GM12892 (cell line): ENCODE data around the gene DDX60.
"Not testable (repeated sequence)": the region's sequence is repeated elsewhere in the genome, so short reads cannot be mapped to it uniquely, and the experiment has no call there.

Source experiments
- DNase-seq: peaks from one replicate; pipeline ENCODE4 v3.0.0; 2011; ENCODE audit not compliant: insufficient read length
- FAIRE-seq: peaks from 2 replicates; lab custom pipeline; 2011; peaks lifted over from hg19 to GRCh38; lab: Jason Lieb, UNC
- POLR2A ChIP-seq: IDR thresholded peaks from 2 replicates; pipeline ENCODE4 v1.6.1; 2011; ENCODE audit warnings: low read depth, low read length, control low read depth
- POLR2AphosphoS5 ChIP-seq: IDR thresholded peaks from 2 replicates; pipeline ENCODE4 v1.6.1; 2011; ENCODE audit warnings: low read depth, low read length, control low read depth
- TAF1 ChIP-seq: IDR thresholded peaks from 2 replicates; pipeline ENCODE4 v1.6.1; 2011; ENCODE audit warnings: low read depth, mild to moderate bottlenecking, control low read depth, low read length, borderline replicate concordance

The DDX60 gene

DNA sequence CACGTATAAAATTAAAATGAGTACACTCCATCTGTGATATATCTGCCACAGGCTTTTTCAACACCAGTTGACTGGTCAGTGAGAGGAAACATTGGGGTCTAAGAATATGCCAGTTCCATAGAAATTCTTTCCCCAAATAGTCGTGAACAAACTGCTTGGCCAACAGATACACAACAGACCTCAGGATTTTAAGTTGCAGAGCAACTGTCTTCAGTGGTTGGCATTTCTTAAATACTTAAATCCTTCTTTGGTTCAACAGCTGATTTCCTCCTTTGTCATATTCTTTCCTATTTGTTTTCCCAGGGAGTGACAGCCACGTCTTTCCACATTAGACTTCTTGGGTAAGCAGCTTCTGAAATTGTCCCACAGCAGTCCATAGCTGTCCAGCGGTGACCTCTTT is 7.0 kb upstream of the DDX60 start:
- FAIRE-seq: no peak
- no peak for DNase-seq
- TF ChIP-seq POLR2AphosphoS5: no peak
- no peak for TF ChIP-seq POLR2A
- TF ChIP-seq TAF1: no peak

- FAIRE-seq (no peak), DNase-seq (no peak)
- TF ChIP-seq POLR2A: no peak
- TF ChIP-seq TAF1: no peak
- TF ChIP-seq POLR2AphosphoS5: no peak
Measured at GRCh38 chr4:168321006-168321405, 2.5 kb upstream of the DDX60 start.

DNA sequence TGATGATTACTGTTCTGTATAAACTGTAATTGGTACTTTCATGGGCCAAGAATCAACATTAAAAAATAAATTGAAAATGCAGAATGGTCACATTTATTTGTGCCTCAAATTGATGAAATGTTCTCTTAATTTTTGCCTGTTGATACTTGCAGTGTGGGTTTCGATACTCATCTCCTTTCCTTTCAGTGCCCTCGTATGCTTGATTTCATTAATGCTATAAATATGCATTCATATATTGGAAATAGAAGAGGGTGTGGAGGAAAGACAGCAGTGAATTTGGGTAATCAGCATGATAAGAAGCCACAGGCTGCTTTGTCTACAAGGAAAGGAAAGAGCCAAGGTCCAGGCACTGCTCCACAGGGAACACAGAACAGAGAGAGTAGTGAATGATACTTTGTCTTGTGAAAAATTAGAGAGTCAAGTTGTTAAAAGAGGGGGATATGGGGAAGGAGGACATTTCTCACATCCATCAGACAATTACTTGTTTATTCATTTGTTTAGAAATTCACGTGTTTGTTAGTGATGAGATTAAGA is 1.0 kb upstream of the DDX60 start:
- no peak for TF ChIP-seq POLR2A
- TF ChIP-seq TAF1: no peak
- TF ChIP-seq POLR2AphosphoS5: no peak

DNA sequence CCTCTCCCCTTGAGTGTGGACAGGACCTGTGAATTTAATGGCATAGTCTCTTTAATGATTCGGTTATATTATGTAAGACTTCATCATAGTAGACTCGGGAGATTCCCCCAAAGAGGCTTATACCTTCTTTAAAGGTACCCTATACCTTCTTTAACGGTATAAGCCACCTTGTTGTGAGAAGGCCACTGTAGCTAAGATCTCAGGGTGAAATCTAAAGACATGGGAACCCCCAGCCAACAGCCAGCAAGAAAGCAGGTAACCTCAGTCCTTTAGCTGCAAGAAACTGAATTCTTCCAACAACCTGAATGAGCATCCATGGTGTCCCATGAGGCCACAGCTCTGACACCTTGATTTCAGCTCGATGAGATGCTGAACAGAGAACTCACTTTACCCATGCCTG is 931 bp downstream of the DDX60 start:
- peak; percentile 79 for FAIRE-seq
- no peak for DNase-seq
- TF ChIP-seq TAF1: no peak
- no peak for TF ChIP-seq POLR2A
- 0 out of 2 replicates have a peak, but pooled peaks have one; percentile 13 for TF ChIP-seq POLR2AphosphoS5

More for the DNA sequence above, 1.0 kb upstream of the DDX60 start:
- FAIRE-seq: no peak
- no peak for DNase-seq

GRCh38 chr4:168309781-168310180 is 8.8 kb downstream of the DDX60 start:
- no peak for FAIRE-seq
- TF ChIP-seq POLR2A (no peak), POLR2AphosphoS5 (no peak), TAF1 (no peak)
- DNase-seq: no peak

DNA sequence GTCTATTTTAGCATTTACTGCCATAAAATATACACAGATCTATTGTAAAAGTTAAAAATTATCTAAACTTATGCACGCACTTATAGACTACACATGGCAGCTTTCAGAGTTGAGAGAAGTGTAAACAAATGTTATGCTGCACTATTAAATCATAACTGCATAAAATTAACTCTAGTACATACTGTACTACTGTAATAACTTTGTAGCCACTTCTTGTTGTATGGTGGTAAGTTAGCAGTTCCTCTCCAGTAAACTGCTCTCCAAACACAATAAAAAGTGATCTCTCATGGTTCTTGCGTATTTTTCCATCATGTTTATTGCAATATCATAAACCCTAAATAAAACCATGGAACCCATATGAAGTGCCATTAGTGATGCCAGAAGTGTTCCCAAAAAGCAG is 9.6 kb downstream of the DDX60 start:
- TF ChIP-seq TAF1: no peak
- no peak for TF ChIP-seq POLR2AphosphoS5
- no peak for TF ChIP-seq POLR2A
- DNase-seq (no peak), FAIRE-seq (no peak)

DNA sequence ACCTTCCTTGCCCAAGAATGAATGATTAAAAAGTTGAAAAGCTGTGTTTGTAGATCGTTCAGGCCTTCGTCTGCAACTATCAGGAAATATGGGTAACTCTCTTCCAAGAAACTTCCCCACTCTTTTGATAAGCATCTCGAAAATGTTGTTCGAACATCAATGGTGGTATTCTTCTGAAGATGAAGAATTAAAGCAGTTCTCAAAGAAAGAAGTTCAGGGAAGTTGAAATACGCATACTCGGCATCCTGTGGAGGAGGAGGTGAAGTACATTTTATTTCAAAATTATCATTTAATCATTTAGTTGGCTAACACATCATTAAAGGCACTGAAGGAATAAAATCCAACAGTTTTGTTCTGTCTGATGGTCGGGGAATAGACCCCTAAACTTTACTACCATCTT is 12.1 kb downstream of the DDX60 start:
- TF ChIP-seq POLR2AphosphoS5 (no peak), TAF1 (no peak)
- DNase-seq: no peak
- no peak for FAIRE-seq

DNA sequence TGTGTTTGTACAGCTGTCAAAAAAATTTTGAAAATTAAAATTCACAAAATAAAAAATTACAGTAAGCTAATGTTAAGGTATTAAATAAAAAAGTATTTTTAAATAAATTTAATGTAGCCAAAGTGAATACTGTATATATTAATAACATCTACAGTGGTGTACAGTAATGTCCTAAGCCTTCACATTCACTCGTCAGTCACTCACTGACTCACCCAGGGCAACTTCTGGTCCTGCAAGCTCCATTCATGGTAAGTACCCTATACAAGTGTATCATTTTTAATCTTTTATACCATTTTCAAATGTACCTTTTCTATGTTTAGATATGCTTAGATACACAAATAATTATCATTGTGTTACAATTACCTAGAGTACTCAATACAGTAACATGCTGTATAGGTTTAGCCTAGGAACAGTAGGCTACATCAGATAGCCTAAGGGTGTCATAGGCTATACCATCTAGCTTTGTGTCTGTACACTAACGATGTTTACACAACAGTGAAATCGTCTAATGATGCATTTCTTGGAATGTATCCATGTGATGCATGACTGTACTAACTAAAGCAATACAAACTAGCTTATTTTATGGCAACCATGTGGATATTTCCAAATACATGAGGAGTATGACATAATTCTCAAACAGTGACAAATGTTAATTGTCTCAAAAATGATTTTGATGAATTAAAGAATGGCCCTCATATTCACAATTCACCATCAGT is 13.7 kb downstream of the DDX60 start:
- FAIRE-seq (peak; percentile 14), DNase-seq (no peak)
- TF ChIP-seq TAF1 (no peak), POLR2A (no peak), POLR2AphosphoS5 (no peak)

DNA sequence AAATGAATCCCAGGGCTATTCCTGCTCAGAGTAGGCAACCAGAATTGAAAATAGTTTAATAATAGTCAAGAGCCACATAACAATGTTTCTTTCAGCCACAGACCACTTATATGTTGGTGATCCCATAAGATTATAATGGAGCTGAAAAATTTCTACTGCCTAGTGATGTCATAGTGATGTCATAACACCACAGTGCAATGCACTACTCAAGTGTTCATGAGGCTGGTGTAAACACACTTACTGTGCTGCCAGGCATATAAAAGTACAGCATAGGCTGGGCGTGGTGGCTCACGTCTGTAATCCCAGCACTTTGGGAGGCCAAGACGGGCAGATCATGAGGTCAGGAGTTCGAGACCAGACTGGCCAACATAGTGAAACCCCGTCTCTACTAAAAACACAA is 15.1 kb downstream of the DDX60 start:
- not testable (repeated sequence) for FAIRE-seq, DNase-seq

- TF ChIP-seq TAF1: no peak
- TF ChIP-seq POLR2AphosphoS5: no peak
- no peak for TF ChIP-seq POLR2A
- DNase-seq (no peak), FAIRE-seq (no peak)
Measured at GRCh38 chr4:168293386-168293975, 25.1 kb downstream of the DDX60 start.

GRCh38 chr4:168291242-168291641 is 27.3 kb downstream of the DDX60 start:
- TF ChIP-seq POLR2A (no peak), POLR2AphosphoS5 (no peak), TAF1 (no peak)
- FAIRE-seq (no peak), DNase-seq (no peak)

DNA sequence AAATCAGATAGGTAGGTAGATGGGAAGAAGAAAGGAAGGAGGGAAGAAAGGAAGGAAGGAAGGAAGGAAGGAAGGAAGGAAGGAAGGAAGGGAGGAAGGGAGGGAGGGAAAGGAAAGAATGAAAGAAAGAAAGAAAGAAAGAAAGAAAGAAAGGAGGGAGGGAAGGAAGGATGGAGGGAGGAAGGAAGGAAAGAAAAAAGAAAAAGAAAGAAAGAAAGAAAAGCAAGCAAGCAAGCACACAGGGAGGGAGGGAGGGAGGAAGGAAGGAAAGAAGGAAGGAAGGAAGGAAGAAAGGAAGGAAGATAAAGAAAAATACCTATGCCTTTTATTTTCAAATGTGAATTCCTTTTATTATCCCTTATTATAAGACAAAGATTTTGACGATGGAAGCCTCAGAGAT is 32.7 kb downstream of the DDX60 start:
- FAIRE-seq, DNase-seq: not testable (repeated sequence)

DNA sequence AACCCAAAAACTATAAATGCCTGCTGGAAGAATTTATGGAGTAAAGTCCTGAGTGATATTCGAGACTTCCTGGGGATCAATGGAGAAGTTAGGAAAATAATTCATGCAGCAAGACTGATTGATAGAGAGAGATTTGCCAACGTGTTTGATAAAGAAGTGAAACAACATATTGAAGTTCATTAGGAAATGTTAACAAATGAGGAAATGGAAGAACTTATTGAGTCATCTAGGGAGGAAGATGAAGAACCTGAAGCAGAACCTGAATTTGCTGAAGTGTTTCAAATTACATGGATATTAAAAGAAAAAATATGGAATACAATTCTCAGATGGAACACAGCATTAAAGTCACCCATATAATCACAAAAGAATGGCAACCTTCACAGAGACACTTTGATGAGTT is 39.0 kb downstream of the DDX60 start:
- DNase-seq (no peak), FAIRE-seq (no peak)
- TF ChIP-seq POLR2A (no peak), POLR2AphosphoS5 (no peak), TAF1 (no peak)
